GM18526 (cell line): Measurements from ENCODE around the gene RXFP1.

ENCODE experiments used
- POLR2A ChIP-seq: IDR thresholded peaks from 3 replicates; pipeline ENCODE4 v1.6.1; 2011; ENCODE audit not compliant: insufficient read length; ENCODE audit errors: extremely low read depth

RXFP1 gene

DNA sequence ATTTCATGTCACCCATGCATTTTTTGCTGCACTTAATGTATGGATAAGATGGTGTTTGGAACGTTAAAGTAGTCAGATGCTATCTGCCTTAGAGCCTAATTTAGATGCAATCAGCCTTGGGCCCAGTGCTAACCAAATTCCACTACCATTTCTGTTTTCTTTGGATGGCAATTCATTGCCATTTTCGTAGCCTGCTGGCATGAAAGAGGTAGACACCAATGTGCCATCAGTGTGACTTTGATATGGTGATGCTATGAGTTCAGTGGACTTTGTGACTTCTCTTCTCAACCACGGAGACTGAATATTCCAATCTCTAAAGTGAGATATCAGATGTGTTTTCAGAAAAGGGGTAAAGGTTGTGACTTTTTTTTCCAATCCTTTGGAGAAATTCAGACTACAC is 152.0 kb downstream of the RXFP1 start:
- no peak for TF ChIP-seq POLR2A

DNA sequence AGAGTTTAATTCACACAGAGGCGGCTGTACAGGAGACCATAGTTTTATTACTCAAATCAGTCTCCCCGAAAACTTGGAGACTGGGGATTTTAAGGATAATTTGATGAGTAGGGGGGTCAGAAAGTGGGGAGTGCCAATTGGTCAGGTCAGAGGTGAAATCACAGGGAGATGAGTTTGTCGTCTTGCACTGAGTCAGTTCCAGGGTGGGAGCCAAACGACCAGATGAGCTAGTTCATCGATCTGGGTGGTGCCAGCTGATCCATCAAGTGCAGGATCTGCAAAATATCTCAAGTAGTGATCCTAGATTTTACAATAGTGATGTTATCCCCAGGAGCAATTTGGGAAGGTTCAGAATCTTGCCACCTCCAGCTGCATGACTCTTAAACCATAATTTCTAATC is 154.4 kb downstream of the RXFP1 start:
- TF ChIP-seq POLR2A, result no peak

DNA sequence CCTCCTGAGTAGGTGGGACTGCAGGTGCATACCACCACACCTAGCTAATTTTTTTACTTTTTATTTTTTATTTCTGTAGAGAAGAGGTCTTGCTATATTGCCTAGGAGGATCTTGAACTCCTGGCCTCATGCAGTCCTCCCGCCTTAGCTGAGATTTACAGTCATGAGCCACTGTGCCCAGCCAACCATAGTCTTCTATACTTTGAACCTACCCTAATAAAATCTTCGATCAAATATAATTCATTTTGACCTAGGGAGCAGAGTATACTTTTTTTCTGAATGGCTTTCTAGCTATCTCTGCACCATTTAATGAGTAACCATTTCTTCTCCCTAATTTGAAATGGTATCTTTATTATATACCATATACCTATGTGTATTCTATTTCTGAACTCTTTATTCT is 157.1 kb downstream of the RXFP1 start:
- no peak for TF ChIP-seq POLR2A

DNA sequence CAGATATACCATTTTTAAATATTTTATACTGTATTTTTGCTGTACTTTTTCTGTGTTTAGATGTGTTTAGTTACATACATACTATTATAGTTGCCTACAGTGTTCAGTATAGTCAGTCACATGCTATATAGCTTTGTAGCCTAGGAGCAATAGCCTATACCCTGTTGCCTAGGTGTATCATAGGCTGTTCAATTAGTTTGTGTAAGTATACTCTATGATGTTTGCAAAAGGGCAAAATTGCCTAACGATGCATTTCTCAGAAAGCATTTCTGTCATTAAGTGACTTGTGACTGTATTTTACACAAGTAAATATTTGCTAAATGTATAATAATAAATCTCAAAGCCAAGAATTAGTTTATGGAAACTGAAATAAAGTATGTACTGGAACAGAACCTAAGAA is 159.9 kb downstream of the RXFP1 start:
- no peak for TF ChIP-seq POLR2A

GRCh38 chr4:158682066-158682465 is 160.4 kb downstream of the RXFP1 start:
- TF ChIP-seq POLR2A, result no peak

DNA sequence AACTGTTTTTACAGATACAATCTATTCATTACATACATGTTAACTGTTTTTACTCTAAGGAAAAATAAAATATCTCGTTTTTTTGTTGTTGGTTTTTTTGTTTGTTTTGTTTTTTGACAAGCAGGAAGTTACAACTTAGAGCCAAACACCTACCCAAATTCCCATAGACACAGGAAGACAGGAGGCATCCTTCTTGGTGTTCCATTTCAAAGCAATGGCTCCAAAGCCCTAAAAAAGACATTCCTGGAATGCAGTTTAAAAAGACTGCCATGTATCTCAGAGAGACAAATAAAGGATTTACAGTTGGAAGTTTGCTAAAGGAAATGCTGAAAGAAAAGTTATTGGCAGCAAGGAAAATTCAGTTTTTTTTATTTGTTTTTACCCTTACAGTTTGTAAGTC is 167.1 kb downstream of the RXFP1 start:
- no peak for TF ChIP-seq POLR2A
